Muscle layer of duodenum (tissue), 2 donors: Measurements from ENCODE around the gene DNAJC5G.
"Not testable (repeated sequence)": the region's sequence is repeated elsewhere in the genome, so short reads cannot be mapped to it uniquely, and the experiment has no call there.

Experiments
- H3K27ac ChIP-seq: one replicate; pipeline ENCODE4 v1.7.0; 2013; ENCODE audit warnings: mild to moderate bottlenecking, low read length
- H3K27me3 ChIP-seq: one replicate; pipeline ENCODE4 v1.7.0; 2013; ENCODE audit warnings: low read depth, mild to moderate bottlenecking, control low read depth, low read length
- H3K36me3 ChIP-seq, 2 donors: one replicate each; pipeline ENCODE4 v1.7.0; 2013; ENCODE audit warnings: low read length in 2 of 2, control low read depth in 1 of 2, mild to moderate bottlenecking in 1 of 2; ENCODE audit not compliant: insufficient read depth in 2 of 2, control insufficient read depth in 1 of 2
- H3K4me1 ChIP-seq, 2 donors: one replicate each; pipeline ENCODE4 v1.7.0; 2013; ENCODE audit warnings: low read length in 2 of 2, mild to moderate bottlenecking in 2 of 2, control low read depth in 1 of 2, moderate library complexity in 1 of 2; ENCODE audit not compliant: insufficient read depth in 2 of 2, control insufficient read depth in 1 of 2
- H3K4me3 ChIP-seq, 2 donors: one replicate each; pipeline ENCODE4 v1.7.0; 2013; ENCODE audit warnings: low read length in 2 of 2, low read depth in 1 of 2, mild to moderate bottlenecking in 1 of 2
- H3K9me3 ChIP-seq, 2 donors: one replicate each; pipeline ENCODE4 v1.7.0; 2013; ENCODE audit warnings: low read length in 2 of 2, control low read depth in 1 of 2, mild to moderate bottlenecking in 1 of 2; ENCODE audit not compliant: control insufficient read depth in 1 of 2
- donor health status: healthy.

The DNAJC5G gene

GRCh38 chr2:27265536-27265870 lies 9.7 kb upstream of the DNAJC5G start:
- Histone ChIP-seq H3K9me3 (no peaks in the 10 kb centered on the region), H3K4me1 (peaks cover 4 to 35% of the 10 kb centered on the region in 2 donors), H3K27me3 (peaks cover 45% of the 10 kb centered on the region), H3K27ac (no peak overlapping the region), H3K36me3 (no peaks in the 10 kb centered on the region), H3K4me3 (no peak overlapping the region)

- peaks cover 4 to 20% of the 10 kb centered on the region in 2 donors for H3K4me1 ChIP-seq
- not testable (repeated sequence) for H3K36me3 ChIP-seq, H3K9me3 ChIP-seq, H3K27ac ChIP-seq, H3K4me3 ChIP-seq
- H3K27me3 ChIP-seq, result peaks cover 27% of the 10 kb centered on the region
Observed at GRCh38 chr2:27268296-27268695, 6.9 kb upstream of the DNAJC5G start.

- H3K4me3 ChIP-seq, result no peak overlapping the region
- no peaks in the 10 kb centered on the region for H3K9me3 ChIP-seq
- peaks cover 8% of the 10 kb centered on the region for H3K27me3 ChIP-seq
- H3K4me1 ChIP-seq, result peaks cover 0 to 2% of the 10 kb centered on the region in 2 donors
- H3K27ac ChIP-seq, result no peak overlapping the region
- no peaks in the 10 kb centered on the region for H3K36me3 ChIP-seq
Observed at GRCh38 chr2:27270131-27270530, 5.1 kb upstream of the DNAJC5G start.

- no peaks in the 10 kb centered on the region for H3K4me1 ChIP-seq
- H3K27me3 ChIP-seq, result peaks cover 3% of the 10 kb centered on the region
- H3K9me3 ChIP-seq, result no peaks in the 10 kb centered on the region
- H3K27ac ChIP-seq, result no peak overlapping the region
- H3K36me3 ChIP-seq, result no peaks in the 10 kb centered on the region
- no peak overlapping the region for H3K4me3 ChIP-seq
Observed at GRCh38 chr2:27270670-27271069, 4.6 kb upstream of the DNAJC5G start.

GRCh38 chr2:27271631-27272340 lies 3.4 kb upstream of the DNAJC5G start:
- H3K27ac ChIP-seq, result no peak overlapping the region
- no peaks in the 10 kb centered on the region for H3K27me3 ChIP-seq
- H3K9me3 ChIP-seq, result no peaks in the 10 kb centered on the region
- H3K36me3 ChIP-seq, result no peaks in the 10 kb centered on the region
- H3K4me3 ChIP-seq, result no peak overlapping the region
- H3K4me1 ChIP-seq, result no peaks in the 10 kb centered on the region

GRCh38 chr2:27272537-27273522 lies 2.4 kb upstream of the DNAJC5G start:
- H3K36me3 ChIP-seq, H3K4me1 ChIP-seq, H3K27ac ChIP-seq, H3K9me3 ChIP-seq, H3K27me3 ChIP-seq, H3K4me3 ChIP-seq: not testable (repeated sequence)

- Histone ChIP-seq H3K4me1 (no peaks in the 10 kb centered on the region), H3K4me3 (no peak overlapping the region), H3K36me3 (no peaks in the 10 kb centered on the region), H3K27me3 (peaks cover 3% of the 10 kb centered on the region), H3K9me3 (no peaks in the 10 kb centered on the region), H3K27ac (no peak overlapping the region)
Observed at GRCh38 chr2:27278010-27278409, 2.8 kb downstream of the DNAJC5G start.

GRCh38 chr2:27280826-27281225 lies 5.6 kb downstream of the DNAJC5G start:
- Histone ChIP-seq H3K4me3 (no peak overlapping the region), H3K27me3 (peaks cover 3% of the 10 kb centered on the region), H3K27ac (no peak overlapping the region), H3K4me1 (no peaks in the 10 kb centered on the region), H3K9me3 (no peaks in the 10 kb centered on the region), H3K36me3 (no peaks in the 10 kb centered on the region)

- H3K36me3 ChIP-seq, result no peaks in the 10 kb centered on the region
- no peak overlapping the region for H3K4me3 ChIP-seq
- no peak overlapping the region for H3K27ac ChIP-seq
- no peaks in the 10 kb centered on the region for H3K4me1 ChIP-seq
- H3K27me3 ChIP-seq, result peaks cover 3% of the 10 kb centered on the region
- no peaks in the 10 kb centered on the region for H3K9me3 ChIP-seq
Observed at GRCh38 chr2:27281442-27281841, 6.2 kb downstream of the DNAJC5G start.

- Histone ChIP-seq H3K9me3 (no peaks in the 10 kb centered on the region), H3K27ac (no peak within 1 kb of the TSS), H3K27me3 (peaks cover 3% of the 10 kb centered on the region), H3K4me3 (no peak within 1 kb of the TSS), H3K36me3 (no peaks in the 10 kb centered on the region), H3K4me1 (no peaks in the 10 kb centered on the region)
Observed at GRCh38 chr2:27281855-27282559, 6.8 kb downstream of the DNAJC5G start, which contains the start of gene TRIM54. TSS of gene TRIM54 (plus strand) at chr2:27282429. CDS start at chr2:27282732, 303 bp downstream.

GRCh38 chr2:27282892-27283291 lies 7.7 kb downstream of the DNAJC5G start:
- no peak overlapping the region for H3K27ac ChIP-seq
- H3K36me3 ChIP-seq, result no peaks in the 10 kb centered on the region
- no peak overlapping the region for H3K4me3 ChIP-seq
- H3K27me3 ChIP-seq, result peaks cover 3% of the 10 kb centered on the region
- no peaks in the 10 kb centered on the region for H3K4me1 ChIP-seq
- H3K9me3 ChIP-seq, result no peaks in the 10 kb centered on the region
